ENCODE results near the gene PDF. TPM values are rescaled to one million over a fixed set of nuclear protein-coding genes. Genes with fewer than 3 reads are reported as not detected.

PDF gene
- total and polyA plus RNA-seq, 2 donors (not counting 3 experiments of a cell fraction or from before 2014, with no cell fraction given) = 13.1 to 16.7 TPM

GRCh38 chr16:69371564-69371963 lies 41.2 kb upstream of the PDF start:
- Histone ChIP-seq H4K20me1 (replicated peaks; ENCODE audit: control insufficient read depth, extremely low read depth, insufficient read depth, low read length) (no peaks in the 10 kb centered on the region), H3K27ac (ENCODE audit: insufficient read depth, low read depth, low read length) (no peak overlapping the region), H3K9ac (replicated peaks; ENCODE audit: extremely low read depth, insufficient read depth, low read length) (no peak overlapping the region), H2AFZ (ENCODE audit: low read depth, low read length) (no peak overlapping the region), H3K27me3 (ENCODE audit: control insufficient read depth in 2 of 2, insufficient read depth in 2 of 2, low read length in 2 of 2) (no peaks in the 10 kb centered on the region), H3K79me2 (ENCODE audit: control insufficient read depth, insufficient read depth, low read length) (peaks cover 2% of the 10 kb centered on the region), H3K4me3 (replicated peaks in 1 of 3; ENCODE audit: insufficient read depth in 1 of 3, low read depth in 1 of 3, low read length in 3 of 3) (no peak overlapping the region), H3K9me1 (replicated peaks; ENCODE audit: control insufficient read depth, extremely low read depth, insufficient read depth, low read length) (no peaks in the 10 kb centered on the region), H3K4me2 (ENCODE audit: insufficient read depth, low read length) (no peak overlapping the region), H3K4me1 (ENCODE audit: control insufficient read depth, extremely low read depth, insufficient read depth, low read length) (peaks cover 10% of the 10 kb centered on the region), H3K9me3 (replicated peaks; ENCODE audit: control insufficient read depth, insufficient read depth, low read length) (no peaks in the 10 kb centered on the region), H3K36me3 (ENCODE audit: control insufficient read depth in 2 of 2, extremely low read depth in 1 of 2, insufficient read depth in 2 of 2, low read length in 2 of 2) (peaks cover 8 to 13% of the 10 kb centered on the region in 2 experiments)
- dilution Hi-C loops (cut with MboI; ENCODE audit: extremely low pct_ligation_motif_present, low sequenced_read_pairs) (no loop called here), intact Hi-C loops (cut with micrococcal nuclease) (no loop called here)
- ChIA-PET CTCF (interaction anchor here (1.4 kb wide), 1 partner anchor 10 kb away, joined by 3 read pairs; no protein-coding TSS in a partner anchor), POLR2A (no interaction called here)
- FAIRE-seq = no peak
- no TSS peak for BruUV-seq (replicated peaks)
- TF ChIP-seq GATA2 (IDR thresholded peaks at IDR 0.05; ENCODE audit: insufficient read depth, insufficient read length, low read depth, low read length) = no peak
- TF ChIP-seq MAX (IDR thresholded peaks at IDR 0.05; ENCODE audit: insufficient read depth, insufficient read length) = no peak
- TF ChIP-seq POLR2A (IDR thresholded peaks at IDR 0.05; ENCODE audit: low read depth, low read length) = no peak
- no peak for TF ChIP-seq POLR2AphosphoS5 (IDR thresholded peaks at IDR 0.05; ENCODE audit: insufficient read depth, low read depth, low read length)
- TF ChIP-seq EZH2 (IDR thresholded peaks at IDR 0.05; ENCODE audit: borderline replicate concordance, low read depth, low read length, severe bottlenecking) = no peak
- no peak for TF ChIP-seq JUN (IDR thresholded peaks at IDR 0.05; ENCODE audit: borderline replicate concordance, insufficient read depth, insufficient read length, low read depth)
- no peak for TF ChIP-seq MYC (IDR thresholded peaks at IDR 0.05; ENCODE audit: low read depth, low read length)
- no peak for TF ChIP-seq CTCF (IDR thresholded peaks at IDR 0.05; ENCODE audit: extremely low read depth in 1 of 2, insufficient read depth in 1 of 2, low read depth in 1 of 2, low read length in 2 of 2)
- DNase-seq (ENCODE audit: low read depth, low spot score) = peak; percentile 11
